Bronchial epithelial cell (primary cell): ENCODE results near the gene TREML2. TPM values are rescaled to one million over a fixed set of nuclear protein-coding genes. Genes with fewer than 3 reads are reported as not detected.

Experiments
- DNase-seq: peaks from one replicate; pipeline ENCODE4 v3.0.0-alpha.2; 2010; ENCODE audit warnings: low read depth
- FAIRE-seq: peaks from 2 replicates; lab custom pipeline; 2011; peaks lifted over from hg19 to GRCh38; lab: Jason Lieb, UNC
- H3K27me3 ChIP-seq: 2 replicates; pipeline ENCODE4 v1.5.1; 2011; ENCODE audit warnings: low read length; ENCODE audit not compliant: control insufficient read depth, insufficient read depth
- H3K36me3 ChIP-seq: 2 replicates; pipeline ENCODE4 v1.5.1; 2011; ENCODE audit warnings: low read length; ENCODE audit not compliant: control insufficient read depth, insufficient read depth
- H3K4me3 ChIP-seq: 2 replicates; pipeline ENCODE4 v1.5.1; 2011; ENCODE audit warnings: mild to moderate bottlenecking, low read depth, low read length, control low read depth
- total RNA-seq: library from RNA; depleted of rRNA; stranded (reverse); fragments of >200 nt; gene quantifications from 2 replicates; pipeline ENCODE4 v1.2.1, GENCODE V29; 2014
- TF ChIP-seq, protein P1 (sequence below): IDR thresholded peaks from 2 replicates; pipeline ENCODE4 v1.5.1; 2011; ENCODE audit warnings: mild to moderate bottlenecking, moderate library complexity, low read length, control low read depth, inconsistent platforms; ENCODE audit not compliant: insufficient read depth, severe bottlenecking

TREML2 gene
- total RNA-seq, 1 donor from 2014 or later = not detected

DNA sequence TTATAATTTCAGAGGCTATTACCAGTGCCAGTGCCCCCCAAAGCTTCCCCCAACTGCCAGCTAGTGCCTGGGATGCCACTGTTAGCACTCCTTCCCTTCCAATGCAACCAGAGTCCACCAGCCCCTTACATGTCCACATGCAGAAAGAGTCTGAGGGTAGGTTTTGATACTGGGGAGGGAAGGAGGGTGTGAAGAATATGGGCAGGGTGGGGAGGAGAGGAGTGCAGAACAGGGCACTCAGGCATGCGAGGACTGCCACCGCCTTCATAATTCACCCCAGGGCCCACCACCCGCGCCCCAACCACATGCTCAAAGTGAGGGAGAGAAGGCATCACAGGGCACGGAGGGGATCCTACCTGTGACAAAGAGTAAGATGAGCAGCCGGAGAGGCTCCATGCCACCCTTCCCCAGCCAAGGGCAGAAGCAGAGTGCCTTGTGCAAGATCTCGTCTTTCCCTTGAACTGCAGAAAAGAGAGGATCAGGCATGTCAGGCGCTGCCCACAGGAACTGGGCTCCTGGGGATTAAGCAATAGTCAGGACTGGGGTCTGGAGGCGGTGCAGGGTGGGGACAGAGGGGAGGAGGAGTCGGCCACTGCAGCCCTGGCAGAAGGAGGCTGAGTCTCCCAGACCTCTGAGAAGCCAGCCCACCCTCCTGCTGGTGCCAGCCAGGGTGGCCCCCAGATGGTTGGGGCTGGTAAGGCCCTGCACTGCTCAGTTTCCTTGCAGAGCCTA lies 38.1 kb downstream of the TREML2 start, which contains the start of gene TREM2:
TSS of gene TREM2 (minus strand) at position 430 of the 732 bp plus-strand sequence. CDS start at position 396, 34 bp downstream.
- peak; percentile 55 for DNase-seq
- TF ChIP-seq, protein P1, sequence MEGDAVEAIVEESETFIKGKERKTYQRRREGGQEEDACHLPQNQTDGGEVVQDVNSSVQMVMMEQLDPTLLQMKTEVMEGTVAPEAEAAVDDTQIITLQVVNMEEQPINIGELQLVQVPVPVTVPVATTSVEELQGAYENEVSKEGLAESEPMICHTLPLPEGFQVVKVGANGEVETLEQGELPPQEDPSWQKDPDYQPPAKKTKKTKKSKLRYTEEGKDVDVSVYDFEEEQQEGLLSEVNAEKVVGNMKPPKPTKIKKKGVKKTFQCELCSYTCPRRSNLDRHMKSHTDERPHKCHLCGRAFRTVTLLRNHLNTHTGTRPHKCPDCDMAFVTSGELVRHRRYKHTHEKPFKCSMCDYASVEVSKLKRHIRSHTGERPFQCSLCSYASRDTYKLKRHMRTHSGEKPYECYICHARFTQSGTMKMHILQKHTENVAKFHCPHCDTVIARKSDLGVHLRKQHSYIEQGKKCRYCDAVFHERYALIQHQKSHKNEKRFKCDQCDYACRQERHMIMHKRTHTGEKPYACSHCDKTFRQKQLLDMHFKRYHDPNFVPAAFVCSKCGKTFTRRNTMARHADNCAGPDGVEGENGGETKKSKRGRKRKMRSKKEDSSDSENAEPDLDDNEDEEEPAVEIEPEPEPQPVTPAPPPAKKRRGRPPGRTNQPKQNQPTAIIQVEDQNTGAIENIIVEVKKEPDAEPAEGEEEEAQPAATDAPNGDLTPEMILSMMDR = no peak
- Histone ChIP-seq H3K27me3 (no peaks in the 10 kb centered on the region), H3K4me3 (peak within 1 kb of the TSS; percentile 20), H3K36me3 (no peaks in the 10 kb centered on the region)
- FAIRE-seq = no peak

DNA sequence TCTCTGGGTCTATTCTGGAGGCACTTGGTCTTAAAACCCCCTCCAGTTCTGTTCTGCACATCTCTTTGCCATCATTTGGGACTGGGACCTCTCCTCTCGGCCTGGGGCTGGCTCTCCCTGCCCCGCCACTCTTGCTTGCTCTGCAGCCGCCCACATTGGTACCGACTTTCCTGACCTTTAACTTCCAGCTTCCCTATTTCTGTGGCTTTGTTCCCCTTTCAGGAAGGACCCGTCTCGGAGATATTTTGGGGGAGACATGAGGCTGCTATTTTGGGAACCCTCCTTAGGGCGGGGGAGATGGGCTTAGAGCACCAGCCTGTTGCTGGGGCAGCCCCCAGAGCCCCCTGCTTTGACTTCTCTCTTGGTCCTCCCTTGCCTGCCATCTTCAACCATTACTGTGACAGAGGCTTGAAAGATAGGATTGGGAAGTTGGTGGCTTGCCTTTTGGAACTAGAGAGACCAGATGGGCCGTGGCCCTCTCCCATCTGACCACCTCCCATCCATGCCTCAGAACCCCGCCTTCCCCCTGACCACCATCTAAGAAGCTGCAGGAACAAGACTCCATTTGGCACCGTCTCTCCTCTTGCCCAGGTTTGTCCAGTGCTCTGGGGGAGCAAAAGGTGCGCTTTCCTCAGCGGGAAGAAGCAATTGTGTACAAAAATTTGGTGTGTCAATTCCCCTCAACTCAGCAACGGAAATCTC lies 38.9 kb downstream of the TREML2 start:
- DNase-seq (no peak), FAIRE-seq (no peak)
- Histone ChIP-seq H3K27me3 (no peaks in the 10 kb centered on the region), H3K4me3 (no peak overlapping the region), H3K36me3 (no peaks in the 10 kb centered on the region)
- TF ChIP-seq, protein P1 = no peak

DNA sequence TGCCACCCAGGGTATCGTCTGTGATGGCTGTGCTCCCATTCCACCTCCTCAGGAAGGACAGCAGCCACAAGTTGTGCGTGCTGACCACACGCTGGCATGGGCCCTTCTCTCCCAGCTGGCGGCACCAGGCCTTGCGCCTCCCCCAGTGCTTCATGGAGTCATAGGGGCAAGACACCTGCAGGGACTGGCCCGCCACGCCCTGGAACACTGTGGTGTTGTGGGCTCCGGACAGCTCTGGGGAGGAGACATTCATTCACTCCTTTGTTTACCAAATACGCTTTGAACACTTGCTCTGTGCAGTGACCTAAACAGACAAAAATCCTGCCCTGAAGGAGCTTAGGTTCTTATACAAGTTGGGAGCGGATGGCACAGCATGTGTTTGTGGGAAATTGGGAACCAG lies 39.6 kb downstream of the TREML2 start:
- H3K4me3 ChIP-seq = no peak overlapping the region
- FAIRE-seq (no peak), DNase-seq (peak; percentile 83)
- H3K36me3 ChIP-seq = no peaks in the 10 kb centered on the region
- TF ChIP-seq, protein P1 = no peak
- no peaks in the 10 kb centered on the region for H3K27me3 ChIP-seq

DNA sequence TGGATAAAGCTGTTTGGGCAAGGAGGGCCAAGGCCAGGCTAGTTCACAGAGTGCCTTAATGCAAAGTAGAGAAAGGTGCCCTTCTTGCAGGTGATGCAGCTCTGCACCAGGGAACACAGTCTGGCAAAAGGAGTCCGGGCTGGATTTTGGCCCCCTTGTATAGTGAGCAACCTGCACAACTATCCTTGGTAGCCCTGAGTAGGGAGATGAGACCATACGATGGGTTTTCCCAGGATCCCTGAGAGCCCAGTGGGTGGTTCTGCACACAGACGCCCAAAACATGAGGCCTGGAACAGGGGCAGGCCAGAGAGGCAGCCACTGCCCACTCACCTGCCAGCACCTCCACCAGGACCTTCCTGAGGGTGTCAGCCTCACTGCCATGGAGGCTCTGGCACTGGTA lies 40.0 kb downstream of the TREML2 start:
- no peak for DNase-seq
- TF ChIP-seq, protein P1 = no peak
- H3K27me3 ChIP-seq = no peaks in the 10 kb centered on the region
- H3K4me3 ChIP-seq = no peak overlapping the region
- peak; percentile 68 for FAIRE-seq
- no peaks in the 10 kb centered on the region for H3K36me3 ChIP-seq

DNA sequence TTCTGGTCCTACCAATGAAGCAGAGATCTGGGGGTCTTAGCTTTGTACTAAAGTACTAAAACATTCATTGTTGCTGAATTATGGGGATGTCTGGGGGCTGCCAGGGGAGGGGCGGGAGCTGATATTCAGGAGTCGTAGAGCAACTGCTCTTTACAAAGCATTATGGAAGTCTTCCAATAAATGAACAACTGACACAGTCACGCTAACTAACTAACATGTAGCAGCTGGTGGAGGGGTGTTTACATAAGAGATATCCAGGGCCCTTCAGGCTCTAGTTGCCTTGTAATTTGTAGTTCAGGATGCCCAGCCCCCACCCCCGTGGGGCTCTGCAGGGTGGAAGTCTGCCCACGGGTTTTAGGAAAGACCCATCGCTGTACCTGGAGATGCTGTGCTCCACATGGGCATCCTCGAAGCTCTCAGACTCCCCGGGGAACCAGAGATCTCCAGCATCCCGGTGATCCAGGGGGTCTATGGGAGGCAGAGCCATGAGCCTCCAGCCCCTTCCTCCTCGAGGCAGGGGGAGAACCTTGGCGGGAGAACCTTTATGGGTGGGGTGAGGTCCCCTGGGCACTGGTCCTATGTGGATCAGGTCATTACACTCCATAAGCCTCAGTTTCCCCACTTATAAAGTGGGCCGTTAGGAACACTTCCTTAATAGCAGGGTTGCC lies 41.4 kb downstream of the TREML2 start:
- FAIRE-seq = no peak

More for the DNA sequence above, 41.4 kb downstream of the TREML2 start:
- peak; percentile 76 for DNase-seq
- Histone ChIP-seq H3K36me3 (no peaks in the 10 kb centered on the region), H3K4me3 (no peak overlapping the region), H3K27me3 (no peaks in the 10 kb centered on the region)
- TF ChIP-seq, protein P1 = no peak
